Mesendoderm (in vitro differentiated cells): ENCODE data around the gene EVPL.

Experiments
- DNase-seq: peaks from one replicate; pipeline ENCODE4 v3.0.0; 2013
- H2AK5ac ChIP-seq: 2 replicates; pipeline ENCODE4 v1.6.1; 2013; ENCODE audit warnings: low read length, inconsistent platforms
- H2BK120ac ChIP-seq: 2 replicates; pipeline ENCODE4 v1.6.1; 2013; ENCODE audit warnings: low read depth, mild to moderate bottlenecking, low read length, moderate library complexity, mixed read lengths
- H2BK15ac ChIP-seq: replicated peaks from 2 replicates; pipeline ENCODE4 v1.6.1; 2013; ENCODE audit warnings: low read depth, mild to moderate bottlenecking, moderate library complexity
- H2BK5ac ChIP-seq: 2 replicates; pipeline ENCODE4 v1.6.1; 2013; ENCODE audit warnings: low read length, inconsistent platforms
- H3K18ac ChIP-seq: 2 replicates; pipeline ENCODE4 v1.6.1; 2013; ENCODE audit warnings: mild to moderate bottlenecking, low read length, mixed read lengths
- H3K23ac ChIP-seq: one replicate; pipeline ENCODE4 v1.6.1; 2013; ENCODE audit warnings: low read length
- H3K27ac ChIP-seq: 2 replicates; pipeline ENCODE4 v1.5.1; 2013; ENCODE audit warnings: low read depth, mild to moderate bottlenecking, inconsistent platforms, low read length, moderate library complexity
- H3K27me3 ChIP-seq: 2 replicates; pipeline ENCODE4 v1.6.1; 2013; ENCODE audit warnings: low read length, control low read depth, mild to moderate bottlenecking, inconsistent platforms; ENCODE audit not compliant: insufficient read depth, poor library complexity
- H3K36me3 ChIP-seq: 2 replicates; pipeline ENCODE4 v1.6.1; 2013; ENCODE audit warnings: low read length, inconsistent platforms; ENCODE audit not compliant: control insufficient read depth, insufficient read depth
- H3K4ac ChIP-seq: one replicate; pipeline ENCODE4 v1.6.1; 2013; ENCODE audit warnings: low read depth, mild to moderate bottlenecking, low read length, moderate library complexity
- H3K4me1 ChIP-seq: 2 replicates; pipeline ENCODE4 v1.6.1; 2013; ENCODE audit warnings: low read depth, low read length, inconsistent platforms; ENCODE audit not compliant: control insufficient read depth
- H3K4me2 ChIP-seq: 2 replicates; pipeline ENCODE4 v1.6.1; 2013; ENCODE audit warnings: low read length
- H3K4me3 ChIP-seq: 2 replicates; pipeline ENCODE4 v1.5.1; 2013; ENCODE audit warnings: mild to moderate bottlenecking, low read length
- H3K56ac ChIP-seq: one replicate; pipeline ENCODE4 v1.6.1; 2013; ENCODE audit warnings: low read length
- H3K79me1 ChIP-seq: 2 replicates; pipeline ENCODE4 v1.6.1; 2013; ENCODE audit warnings: low read length, inconsistent platforms
- H3K79me2 ChIP-seq: 2 replicates; pipeline ENCODE4 v1.6.1; 2013; ENCODE audit warnings: mild to moderate bottlenecking, low read length; ENCODE audit not compliant: control insufficient read depth, insufficient read depth
- H3K9ac ChIP-seq: 2 replicates; pipeline ENCODE4 v1.6.1; 2013; ENCODE audit warnings: low read length, inconsistent platforms
- H4K5ac ChIP-seq: one replicate; pipeline ENCODE4 v1.6.1; 2013; ENCODE audit warnings: low read length
- H4K8ac ChIP-seq: one replicate; pipeline ENCODE4 v1.6.1; 2013; ENCODE audit warnings: low read depth, mild to moderate bottlenecking, control low read depth, low read length, moderate library complexity
- WGBS: extraction: QIAGEN DNeasy Blood & Tissue Kit; methylation state at CpG from one replicate; pipeline ENCODE4 v1.1.7; 2013; ENCODE audit warnings: low lambda C conversion rate, missing lambda C conversion rate; ENCODE audit not compliant: insufficient coverage; ENCODE audit errors: extremely low coverage; 5-methylcytosine and 5-hydroxymethylcytosine counted together

Gene EVPL

DNA sequence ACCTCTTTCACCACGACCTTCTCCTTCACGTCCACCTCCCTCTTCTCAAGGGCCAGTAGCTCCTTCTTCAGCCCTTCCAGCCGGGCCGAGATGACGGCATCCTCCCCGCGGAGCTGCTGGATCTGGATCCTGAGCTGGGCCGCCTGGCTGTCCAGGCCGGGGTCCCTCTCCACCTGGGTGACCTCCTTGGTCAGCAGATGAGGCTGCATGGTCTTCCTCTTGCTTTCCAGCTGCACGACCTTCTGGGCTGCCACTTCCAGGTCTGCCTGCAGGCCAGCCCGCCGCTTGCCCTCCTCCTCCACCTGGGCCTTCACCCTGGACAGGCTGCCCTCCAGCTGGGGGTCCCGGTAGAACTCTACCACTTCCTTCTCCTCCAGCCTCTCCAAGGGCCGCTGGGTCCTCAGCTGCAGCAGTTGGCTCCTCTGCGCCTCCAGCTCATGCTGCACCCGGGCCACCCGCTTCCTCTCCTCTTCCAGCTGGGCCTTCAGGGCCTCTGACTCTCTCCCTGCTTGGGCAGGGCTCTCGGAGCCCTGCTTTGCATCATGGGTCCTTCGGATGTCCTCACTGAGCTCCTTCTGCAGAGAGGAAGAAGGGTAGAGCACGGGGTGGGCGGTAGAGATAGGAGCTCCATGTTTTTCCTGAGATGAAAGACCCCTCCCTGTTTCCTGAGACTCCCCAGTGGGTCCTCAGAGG is 17.0 kb downstream of the EVPL start:
- Histone ChIP-seq H3K56ac (no peak overlapping the region), H4K5ac (no peak overlapping the region), H2AK5ac (no peak overlapping the region), H3K27ac (no peak overlapping the region), H4K8ac (no peak overlapping the region), H3K79me1 (no peaks in the 10 kb centered on the region), H3K79me2 (no peaks in the 10 kb centered on the region), H3K36me3 (peaks cover 2% of the 10 kb centered on the region), H3K18ac (no peak overlapping the region), H3K4me3 (no peak overlapping the region), H3K9ac (no peak overlapping the region), H3K27me3 (no peaks in the 10 kb centered on the region), H3K4me2 (no peak overlapping the region), H2BK15ac (no peak overlapping the region), H2BK120ac (no peak overlapping the region), H3K4me1 (no peaks in the 10 kb centered on the region), H3K4ac (no peak overlapping the region), H3K23ac (no peak overlapping the region), H2BK5ac (no peak overlapping the region)
- no CpG with 5 or more reads among the region's 21 CpGs for WGBS
- DNase-seq: no peak

DNA sequence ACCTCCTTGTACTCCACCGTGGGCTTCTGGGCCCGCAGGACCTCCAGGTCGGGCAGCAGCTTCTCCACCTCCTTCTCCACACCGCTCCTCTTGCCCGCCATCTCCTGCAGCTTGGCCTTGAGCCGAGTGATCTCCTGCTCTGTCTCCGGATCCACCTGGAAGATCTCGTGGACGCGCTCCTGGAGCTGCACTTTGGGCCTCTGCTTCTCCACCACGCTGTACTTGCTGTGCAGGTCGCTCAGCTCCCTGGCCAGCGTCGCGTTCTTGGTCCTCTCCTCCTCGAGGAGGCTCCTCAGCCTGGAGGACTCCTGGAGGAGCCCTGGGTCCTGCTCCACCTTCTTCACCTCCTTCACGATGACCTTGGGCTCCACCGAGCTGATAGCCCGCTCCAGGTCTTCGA is 17.7 kb downstream of the EVPL start:
- H2BK15ac ChIP-seq: no peak overlapping the region
- H3K27ac ChIP-seq: no peak overlapping the region
- no peak overlapping the region for H3K4me3 ChIP-seq
- H3K4ac ChIP-seq: no peak overlapping the region
- H3K4me1 ChIP-seq: no peaks in the 10 kb centered on the region
- no CpG with 5 or more reads among the region's 20 CpGs for WGBS
- no peaks in the 10 kb centered on the region for H3K79me1 ChIP-seq
- H3K56ac ChIP-seq: no peak overlapping the region
- H3K79me2 ChIP-seq: no peaks in the 10 kb centered on the region
- no peaks in the 10 kb centered on the region for H3K27me3 ChIP-seq
- no peak overlapping the region for H4K5ac ChIP-seq
- H3K23ac ChIP-seq: no peak overlapping the region
- H3K4me2 ChIP-seq: no peak overlapping the region
- no peak overlapping the region for H4K8ac ChIP-seq
- peaks cover 2% of the 10 kb centered on the region for H3K36me3 ChIP-seq
- no peak overlapping the region for H3K18ac ChIP-seq
- no peak overlapping the region for H2BK120ac ChIP-seq
- no peak overlapping the region for H2BK5ac ChIP-seq
- H2AK5ac ChIP-seq: no peak overlapping the region
- H3K9ac ChIP-seq: no peak overlapping the region
- no peak for DNase-seq

DNA sequence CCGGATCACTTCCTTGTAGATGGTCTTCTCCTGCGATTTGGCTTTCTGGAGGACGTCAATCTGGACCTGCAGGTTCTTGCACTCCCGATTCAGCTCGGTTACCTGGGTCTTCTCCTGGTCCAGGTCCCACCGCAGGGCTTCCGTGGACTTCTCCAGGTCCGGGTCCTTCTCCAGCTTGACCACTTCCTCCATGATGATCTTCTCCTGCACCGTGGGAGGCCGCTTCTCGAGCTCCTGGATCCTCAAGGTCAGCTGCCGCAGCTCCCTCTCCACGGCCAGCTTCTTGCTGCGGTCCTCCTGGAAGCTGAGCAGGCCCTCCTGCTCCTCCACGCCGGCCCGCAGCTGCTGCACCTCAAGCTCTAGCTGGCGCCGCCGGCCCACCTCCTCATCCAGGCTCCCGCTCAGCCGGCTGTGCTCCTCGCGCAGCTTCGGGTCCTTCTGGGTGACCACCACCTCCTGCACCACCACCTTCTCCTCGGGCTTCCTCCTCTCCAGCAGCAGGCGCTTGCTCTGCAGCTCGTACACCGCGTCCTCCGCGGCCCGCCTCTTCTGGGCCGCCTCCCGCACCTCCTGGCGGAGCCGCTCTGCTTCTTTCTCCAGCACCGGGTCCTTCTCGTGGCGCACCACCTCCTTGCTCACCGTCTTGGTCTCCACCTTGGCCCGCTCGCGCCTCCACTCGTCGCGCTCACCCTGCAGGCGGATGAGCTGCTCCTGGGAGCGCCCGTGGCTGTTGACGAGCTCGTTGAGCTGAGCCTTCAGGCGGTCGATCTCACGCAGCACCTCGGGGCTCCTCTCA is 18.3 kb downstream of the EVPL start:
- no peak overlapping the region for H3K4ac ChIP-seq
- H4K8ac ChIP-seq: no peak overlapping the region
- H3K4me1 ChIP-seq: no peaks in the 10 kb centered on the region
- H3K9ac ChIP-seq: no peak overlapping the region
- H4K5ac ChIP-seq: no peak overlapping the region
- H2BK5ac ChIP-seq: no peak overlapping the region
- no peaks in the 10 kb centered on the region for H3K27me3 ChIP-seq
- no peak overlapping the region for H3K56ac ChIP-seq
- no peak overlapping the region for H2BK120ac ChIP-seq
- no peaks in the 10 kb centered on the region for H3K79me1 ChIP-seq
- H3K18ac ChIP-seq: no peak overlapping the region
- no peak overlapping the region for H3K27ac ChIP-seq
- WGBS: no CpG with 5 or more reads among the region's 56 CpGs
- no peak for DNase-seq
- no peak overlapping the region for H3K4me3 ChIP-seq
- peaks cover 2% of the 10 kb centered on the region for H3K36me3 ChIP-seq
- H3K79me2 ChIP-seq: no peaks in the 10 kb centered on the region
- H3K4me2 ChIP-seq: no peak overlapping the region
- no peak overlapping the region for H2BK15ac ChIP-seq
- H3K23ac ChIP-seq: no peak overlapping the region
- no peak overlapping the region for H2AK5ac ChIP-seq

DNA sequence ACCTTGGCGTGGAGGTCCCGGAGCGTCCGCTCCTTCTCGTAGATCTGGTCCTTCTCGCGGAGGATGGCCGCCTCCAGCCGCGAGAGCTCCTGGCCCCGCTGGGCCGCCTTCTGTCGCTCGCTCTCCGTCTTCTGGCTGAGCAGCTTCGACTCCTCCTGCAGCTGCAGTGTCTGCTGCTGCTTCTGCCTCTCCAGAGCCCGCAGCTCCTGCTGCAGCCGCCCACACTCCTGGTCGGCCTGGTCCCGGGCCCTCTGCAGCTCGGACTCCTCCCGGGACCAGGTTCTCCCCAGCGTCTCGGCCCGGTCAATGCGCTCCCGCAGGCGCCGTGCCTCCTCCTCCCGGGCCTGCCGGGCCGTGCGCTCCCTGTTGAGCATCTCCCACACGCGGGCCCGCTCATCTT is 18.9 kb downstream of the EVPL start:
- H3K4me2 ChIP-seq: no peak overlapping the region
- no peaks in the 10 kb centered on the region for H3K79me1 ChIP-seq
- no peak overlapping the region for H3K9ac ChIP-seq
- H3K79me2 ChIP-seq: no peaks in the 10 kb centered on the region
- H2BK120ac ChIP-seq: no peak overlapping the region
- H3K4me1 ChIP-seq: no peaks in the 10 kb centered on the region
- H4K8ac ChIP-seq: no peak overlapping the region
- H3K27ac ChIP-seq: no peak overlapping the region
- H4K5ac ChIP-seq: no peak overlapping the region
- no peak overlapping the region for H2BK15ac ChIP-seq
- peaks cover 3% of the 10 kb centered on the region for H3K36me3 ChIP-seq
- no peak overlapping the region for H3K18ac ChIP-seq
- no peak for DNase-seq
- WGBS: no CpG with 5 or more reads among the region's 36 CpGs
- no peak overlapping the region for H2BK5ac ChIP-seq
- no peak overlapping the region for H3K56ac ChIP-seq
- no peaks in the 10 kb centered on the region for H3K27me3 ChIP-seq
- no peak overlapping the region for H2AK5ac ChIP-seq
- no peak overlapping the region for H3K4me3 ChIP-seq
- H3K23ac ChIP-seq: no peak overlapping the region
- H3K4ac ChIP-seq: no peak overlapping the region

GRCh38 chr17:76007850-76008165 is 19.3 kb downstream of the EVPL start:
- peaks cover 4% of the 10 kb centered on the region for H3K36me3 ChIP-seq
- no peak overlapping the region for H3K9ac ChIP-seq
- no peak overlapping the region for H3K4ac ChIP-seq
- H4K8ac ChIP-seq: no peak overlapping the region
- H3K79me2 ChIP-seq: no peaks in the 10 kb centered on the region
- no peaks in the 10 kb centered on the region for H3K79me1 ChIP-seq
- H3K4me2 ChIP-seq: no peak overlapping the region
- no peak overlapping the region for H3K4me3 ChIP-seq
- H3K4me1 ChIP-seq: no peaks in the 10 kb centered on the region
- no peaks in the 10 kb centered on the region for H3K27me3 ChIP-seq
- H2BK5ac ChIP-seq: no peak overlapping the region
- no peak for DNase-seq
- no peak overlapping the region for H4K5ac ChIP-seq
- WGBS: no CpG with 5 or more reads among the region's 16 CpGs
- no peak overlapping the region for H3K56ac ChIP-seq
- H2AK5ac ChIP-seq: no peak overlapping the region
- H2BK120ac ChIP-seq: no peak overlapping the region
- H3K18ac ChIP-seq: no peak overlapping the region
- H3K23ac ChIP-seq: no peak overlapping the region
- H3K27ac ChIP-seq: no peak overlapping the region
- H2BK15ac ChIP-seq: no peak overlapping the region
